HepG2 (cell line): ENCODE measurements around the gene SSBP2. TPM values are rescaled to one million over a fixed set of nuclear protein-coding genes. Genes with fewer than 3 reads are reported as not detected.

Source experiments
- ATAC-seq: fragments of 200-7000 bp; cut with Tn5 transposase; 3 replicates; pipeline ENCODE4 v1.9.1; 2020; ENCODE audit warnings: mild to moderate bottlenecking, moderate library complexity
- BruUV-seq: library from RNA; stranded (reverse); fragments of 400-500 nt; replicated peaks from 2 replicates; lab custom pipeline; 2021; lab: Mats Ljungman, UMichigan
- CTCF ChIA-PET: fragments of 300-600 bp; formaldehyde crosslinking; extraction: SDS; loops from one replicate; lab custom pipeline; 2021; ENCODE audit warnings: low total read pairs, inconsistent platforms, low intra/inter-chr PET ratio; lab: Yijun Ruan, JAX
- POLR2A ChIA-PET: fragments of 350-600 bp; sonication (Branson Sonifier 250); formaldehyde crosslinking; loops from one replicate; lab custom pipeline; 2020; ENCODE audit warnings: antibody characterized with exemption, inconsistent platforms; lab: Yijun Ruan, JAX
- DNase-seq: peaks from one replicate; pipeline ENCODE4 v3.0.0-alpha.2; 2015; ENCODE audit warnings: low spot score
- FAIRE-seq: peaks from 3 replicates; lab custom pipeline; 2011; peaks lifted over from hg19 to GRCh38; lab: Jason Lieb, UNC
- H2AFZ ChIP-seq: one replicate; pipeline ENCODE4 v1.6.1; 2011; ENCODE audit warnings: low read length, inconsistent platforms
- H3K27ac ChIP-seq: fragments of 300-600 bp; 3 replicates; pipeline ENCODE4 v1.8.0; 2011; ENCODE audit warnings: mixed run types, mild to moderate bottlenecking, mixed read lengths, low read length, inconsistent platforms; ENCODE audit not compliant: insufficient read depth; ENCODE audit errors: extremely low read length
- H3K27me3 ChIP-seq, 2 experiments: fragments of 200-600 bp in 1 of 2; 2 replicates in 1 of 2; 3 replicates in 1 of 2; pipeline versions ENCODE4 v1.6.0 to v1.8.0; 2011; ENCODE audit warnings: low read length in 2 of 2, mild to moderate bottlenecking in 2 of 2, moderate library complexity in 2 of 2, inconsistent platforms in 1 of 2; ENCODE audit not compliant: insufficient read depth in 2 of 2, control insufficient read depth in 1 of 2
- H3K36me3 ChIP-seq, 2 experiments: fragments of 200-600 bp in 1 of 2; replicated peaks in 1 of 2; 2 replicates in 1 of 2; 3 replicates in 1 of 2; pipeline versions ENCODE4 v1.5.1 to v1.8.0; 2011; ENCODE audit warnings: low read length in 2 of 2, inconsistent platforms in 1 of 2; ENCODE audit not compliant: insufficient read depth in 2 of 2, control insufficient read depth in 1 of 2
- H3K4me1 ChIP-seq: 2 replicates; pipeline ENCODE4 v1.5.1; 2012; ENCODE audit warnings: low read length, inconsistent platforms; ENCODE audit not compliant: insufficient read depth
- H3K4me2 ChIP-seq: 2 replicates; pipeline ENCODE4 v1.6.0; 2011; ENCODE audit warnings: low read depth, low read length, inconsistent platforms
- H3K4me3 ChIP-seq, 3 experiments: fragments of 200-600 bp in 1 of 3; sonication (generic), shearing (Covaris generic) in 1 of 3; replicated peaks in 1 of 3; 2 replicates each; pipeline ENCODE4 v1.5.1; 2011 to 2016; ENCODE audit warnings: low read length in 3 of 3, inconsistent platforms in 2 of 3, low read depth in 2 of 3, mild to moderate bottlenecking in 2 of 3, control low read depth in 1 of 3, mixed read lengths in 1 of 3; ENCODE audit not compliant: insufficient read depth in 1 of 3
- H3K79me2 ChIP-seq: one replicate; pipeline ENCODE4 v1.6.1; 2011; ENCODE audit warnings: low read length, inconsistent platforms; ENCODE audit not compliant: insufficient read depth
- H3K9ac ChIP-seq: 2 replicates; pipeline ENCODE4 v1.6.0; 2011; ENCODE audit warnings: mild to moderate bottlenecking, low read depth, low read length, inconsistent platforms; ENCODE audit not compliant: insufficient read depth
- H3K9me3 ChIP-seq: 2 replicates; pipeline ENCODE4 v1.5.1; 2012; ENCODE audit warnings: mild to moderate bottlenecking, low read length
- H4K20me1 ChIP-seq: 2 replicates; pipeline ENCODE4 v1.6.0; 2011; ENCODE audit warnings: inconsistent platforms, mild to moderate bottlenecking, low read length, moderate library complexity; ENCODE audit not compliant: insufficient read depth
- GTF2F1 ChIP-seq: fragments of 150-350 bp; IDR thresholded peaks from 2 replicates; pipeline ENCODE4 v1.6.1; 2014; ENCODE audit warnings: low read length
- KLF15 ChIP-seq: sonication (generic); formaldehyde crosslinking; IDR thresholded peaks from 2 replicates; pipeline ENCODE4 v1.8.1; 2023; ENCODE audit warnings: borderline replicate concordance, mild to moderate bottlenecking, inconsistent platforms, missing genetic modification reagents, mixed read lengths
- POGZ ChIP-seq: sonication (generic); formaldehyde crosslinking; IDR thresholded peaks from 2 replicates; pipeline ENCODE4 v1.4.0; 2020; ENCODE audit warnings: mild to moderate bottlenecking, missing genetic modification reagents
- REXO4 ChIP-seq: sonication (generic); formaldehyde crosslinking; IDR thresholded peaks from 2 replicates; pipeline ENCODE4 v1.8.0; 2022; ENCODE audit warnings: missing genetic modification reagents, mild to moderate bottlenecking, borderline replicate concordance
- RFXANK ChIP-seq: IDR thresholded peaks from 2 replicates; pipeline ENCODE4 v1.6.1; 2016
- RORA ChIP-seq: sonication (generic); formaldehyde crosslinking; IDR thresholded peaks from 2 replicates; pipeline ENCODE4 v1.5.0; 2020; ENCODE audit warnings: mild to moderate bottlenecking, missing genetic modification reagents, moderate library complexity
- TARDBP ChIP-seq: sonication (generic); formaldehyde crosslinking; IDR thresholded peaks from 2 replicates; pipeline ENCODE4 v1.8.0; 2022; ENCODE audit warnings: mild to moderate bottlenecking, missing genetic modification reagents
- in situ Hi-C: cut with HindIII; loops from 2 replicates; pipeline ENCODE4 v1.10.0; 2017; ENCODE audit warnings: low pct_unique_long_range_greater_than_20kb; ENCODE audit not compliant: extremely low pct_ligation_motif_present
- intact Hi-C: fragments of 100-400 bp; cut with micrococcal nuclease; formaldehyde crosslinking; loops from one replicate; pipeline ENCODE4 v1.10.0; 2022; ENCODE audit not compliant: unreplicated experiment
- polyA plus RNA-seq, 8 experiments: library from polyadenylated mRNA; depleted of rRNA in 3 of 8; stranded (reverse) in 7 of 8; unstranded in 1 of 8; fragments of >200 nt; fragmentation: Illumina TruSeq in 4 of 8; extraction: Trizol in 4 of 8; gene quantifications; 2 replicates each; pipeline versions ENCODE4 v1.2.1 to v1.2.3, GENCODE V29; 2011 to 2016; ENCODE audit warnings: low read depth in 4 of 8, missing spikeins in 1 of 8, mixed read lengths in 1 of 8; ENCODE audit not compliant: insufficient read depth in 1 of 8
- total RNA-seq, 5 experiments: library from RNA; depleted of rRNA; stranded (reverse); fragments of >200 nt; fragmentation: Illumina TruSeq; extraction: Trizol; gene quantifications; 2 replicates each; pipeline ENCODE4 v1.2.3, GENCODE V29; 2016; ENCODE audit warnings: low read depth in 1 of 5
- TF ChIP-seq, protein P1 (sequence below): sonication (generic); formaldehyde crosslinking; IDR thresholded peaks from 2 replicates; pipeline ENCODE4 v1.4.0; 2020; ENCODE audit warnings: missing genetic modification reagents
- TF ChIP-seq, protein P2 (sequence below): sonication (generic); formaldehyde crosslinking; IDR thresholded peaks from 2 replicates; pipeline ENCODE4 v1.4.0; 2020; ENCODE audit warnings: missing genetic modification reagents
- TF ChIP-seq, protein P3 (sequence below): IDR thresholded peaks from 2 replicates; pipeline ENCODE4 v1.6.1; 2016; ENCODE audit warnings: missing genetic modification reagents, missing compliant biosample characterization
- TF ChIP-seq, protein P4 (sequence below): sonication (generic); formaldehyde crosslinking; IDR thresholded peaks from 2 replicates; pipeline ENCODE4 v1.5.1; 2020; ENCODE audit warnings: missing genetic modification reagents, mild to moderate bottlenecking, borderline replicate concordance
- TF ChIP-seq, protein P5 (sequence below): IDR thresholded peaks from 2 replicates; pipeline ENCODE4 v1.6.1; 2016; ENCODE audit warnings: missing compliant biosample characterization, missing genetic modification reagents, borderline replicate concordance
- TF ChIP-seq, protein P6 (sequence below): sonication (generic); formaldehyde crosslinking; IDR thresholded peaks from 2 replicates; pipeline ENCODE4 v1.5.1; 2020; ENCODE audit warnings: mild to moderate bottlenecking, missing genetic modification reagents, moderate library complexity
- TF ChIP-seq, protein P7 (sequence below): sonication (generic); formaldehyde crosslinking; IDR thresholded peaks from 2 replicates; pipeline ENCODE4; 2020; ENCODE audit warnings: missing genetic modification reagents, mild to moderate bottlenecking, borderline replicate concordance

The SSBP2 gene
- total and polyA plus RNA-seq, 2 of the 13 experiments (the other 11 are each of a cell fraction or from before 2014, with no cell fraction given), result 0.16 TPM; not detected in 1

DNA sequence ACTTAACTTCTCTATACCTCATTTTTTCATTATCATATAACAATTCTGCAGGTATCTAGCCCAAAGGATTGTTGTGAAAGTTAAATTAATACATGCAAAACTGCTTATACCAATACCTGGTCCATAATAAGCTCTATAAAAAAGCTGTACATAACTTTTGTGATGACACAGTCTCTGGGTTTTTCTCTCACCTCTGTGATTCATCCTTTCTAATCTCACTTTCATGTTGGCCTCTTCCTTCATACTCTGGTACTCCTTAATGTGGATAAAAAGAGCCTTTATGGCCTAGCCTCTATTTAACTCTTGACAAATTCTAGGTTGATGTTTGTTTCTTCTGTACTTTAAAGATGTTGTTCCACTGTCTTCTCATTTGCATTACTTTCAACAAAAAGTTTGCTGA lies 194.1 kb downstream of the SSBP2 start:
- Histone ChIP-seq H3K27me3 (no peaks in the 10 kb centered on the region), H3K9ac (no peak overlapping the region), H3K4me3 (no peak overlapping the region), H3K9me3 (no peaks in the 10 kb centered on the region), H3K4me2 (no peak overlapping the region), H3K36me3 (no peaks in the 10 kb centered on the region), H2AFZ (no peak overlapping the region), H3K79me2 (no peaks in the 10 kb centered on the region), H3K27ac (no peak overlapping the region), H3K4me1 (no peaks in the 10 kb centered on the region), H4K20me1 (no peaks in the 10 kb centered on the region)
- ATAC-seq (no peak), FAIRE-seq (no peak), DNase-seq (no peak)
- intact Hi-C loops (no loop called here), in situ Hi-C loops (no loop called here)
- POLR2A ChIA-PET, result no interaction called here
- CTCF ChIA-PET, result no interaction called here
- BruUV-seq, result no TSS peak
- TF ChIP-seq, protein P1, sequence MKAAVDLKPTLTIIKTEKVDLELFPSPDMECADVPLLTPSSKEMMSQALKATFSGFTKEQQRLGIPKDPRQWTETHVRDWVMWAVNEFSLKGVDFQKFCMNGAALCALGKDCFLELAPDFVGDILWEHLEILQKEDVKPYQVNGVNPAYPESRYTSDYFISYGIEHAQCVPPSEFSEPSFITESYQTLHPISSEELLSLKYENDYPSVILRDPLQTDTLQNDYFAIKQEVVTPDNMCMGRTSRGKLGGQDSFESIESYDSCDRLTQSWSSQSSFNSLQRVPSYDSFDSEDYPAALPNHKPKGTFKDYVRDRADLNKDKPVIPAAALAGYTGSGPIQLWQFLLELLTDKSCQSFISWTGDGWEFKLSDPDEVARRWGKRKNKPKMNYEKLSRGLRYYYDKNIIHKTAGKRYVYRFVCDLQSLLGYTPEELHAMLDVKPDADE (CRISPR knock-in tag), result no peak
- TF ChIP-seq RORA (CRISPR knock-in tag) (no peak), GTF2F1 (no peak), REXO4 (CRISPR knock-in tag) (no peak), POGZ (CRISPR knock-in tag) (no peak), TARDBP (CRISPR knock-in tag) (no peak), KLF15 (CRISPR knock-in tag) (no peak), RFXANK (CRISPR knock-in tag) (no peak)
- TF ChIP-seq, protein P2, sequence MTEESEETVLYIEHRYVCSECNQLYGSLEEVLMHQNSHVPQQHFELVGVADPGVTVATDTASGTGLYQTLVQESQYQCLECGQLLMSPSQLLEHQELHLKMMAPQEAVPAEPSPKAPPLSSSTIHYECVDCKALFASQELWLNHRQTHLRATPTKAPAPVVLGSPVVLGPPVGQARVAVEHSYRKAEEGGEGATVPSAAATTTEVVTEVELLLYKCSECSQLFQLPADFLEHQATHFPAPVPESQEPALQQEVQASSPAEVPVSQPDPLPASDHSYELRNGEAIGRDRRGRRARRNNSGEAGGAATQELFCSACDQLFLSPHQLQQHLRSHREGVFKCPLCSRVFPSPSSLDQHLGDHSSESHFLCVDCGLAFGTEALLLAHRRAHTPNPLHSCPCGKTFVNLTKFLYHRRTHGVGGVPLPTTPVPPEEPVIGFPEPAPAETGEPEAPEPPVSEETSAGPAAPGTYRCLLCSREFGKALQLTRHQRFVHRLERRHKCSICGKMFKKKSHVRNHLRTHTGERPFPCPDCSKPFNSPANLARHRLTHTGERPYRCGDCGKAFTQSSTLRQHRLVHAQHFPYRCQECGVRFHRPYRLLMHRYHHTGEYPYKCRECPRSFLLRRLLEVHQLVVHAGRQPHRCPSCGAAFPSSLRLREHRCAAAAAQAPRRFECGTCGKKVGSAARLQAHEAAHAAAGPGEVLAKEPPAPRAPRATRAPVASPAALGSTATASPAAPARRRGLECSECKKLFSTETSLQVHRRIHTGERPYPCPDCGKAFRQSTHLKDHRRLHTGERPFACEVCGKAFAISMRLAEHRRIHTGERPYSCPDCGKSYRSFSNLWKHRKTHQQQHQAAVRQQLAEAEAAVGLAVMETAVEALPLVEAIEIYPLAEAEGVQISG (CRISPR knock-in tag), result no peak
- TF ChIP-seq, protein P3, sequence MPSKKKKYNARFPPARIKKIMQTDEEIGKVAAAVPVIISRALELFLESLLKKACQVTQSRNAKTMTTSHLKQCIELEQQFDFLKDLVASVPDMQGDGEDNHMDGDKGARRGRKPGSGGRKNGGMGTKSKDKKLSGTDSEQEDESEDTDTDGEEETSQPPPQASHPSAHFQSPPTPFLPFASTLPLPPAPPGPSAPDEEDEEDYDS (CRISPR knock-in tag), result no peak
- TF ChIP-seq, protein P4, sequence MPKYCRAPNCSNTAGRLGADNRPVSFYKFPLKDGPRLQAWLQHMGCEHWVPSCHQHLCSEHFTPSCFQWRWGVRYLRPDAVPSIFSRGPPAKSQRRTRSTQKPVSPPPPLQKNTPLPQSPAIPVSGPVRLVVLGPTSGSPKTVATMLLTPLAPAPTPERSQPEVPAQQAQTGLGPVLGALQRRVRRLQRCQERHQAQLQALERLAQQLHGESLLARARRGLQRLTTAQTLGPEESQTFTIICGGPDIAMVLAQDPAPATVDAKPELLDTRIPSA (CRISPR knock-in tag), result no peak
- TF ChIP-seq, protein P5, sequence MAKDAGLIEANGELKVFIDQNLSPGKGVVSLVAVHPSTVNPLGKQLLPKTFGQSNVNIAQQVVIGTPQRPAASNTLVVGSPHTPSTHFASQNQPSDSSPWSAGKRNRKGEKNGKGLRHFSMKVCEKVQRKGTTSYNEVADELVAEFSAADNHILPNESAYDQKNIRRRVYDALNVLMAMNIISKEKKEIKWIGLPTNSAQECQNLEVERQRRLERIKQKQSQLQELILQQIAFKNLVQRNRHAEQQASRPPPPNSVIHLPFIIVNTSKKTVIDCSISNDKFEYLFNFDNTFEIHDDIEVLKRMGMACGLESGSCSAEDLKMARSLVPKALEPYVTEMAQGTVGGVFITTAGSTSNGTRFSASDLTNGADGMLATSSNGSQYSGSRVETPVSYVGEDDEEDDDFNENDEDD (CRISPR knock-in tag), result no peak
- TF ChIP-seq, protein P6, sequence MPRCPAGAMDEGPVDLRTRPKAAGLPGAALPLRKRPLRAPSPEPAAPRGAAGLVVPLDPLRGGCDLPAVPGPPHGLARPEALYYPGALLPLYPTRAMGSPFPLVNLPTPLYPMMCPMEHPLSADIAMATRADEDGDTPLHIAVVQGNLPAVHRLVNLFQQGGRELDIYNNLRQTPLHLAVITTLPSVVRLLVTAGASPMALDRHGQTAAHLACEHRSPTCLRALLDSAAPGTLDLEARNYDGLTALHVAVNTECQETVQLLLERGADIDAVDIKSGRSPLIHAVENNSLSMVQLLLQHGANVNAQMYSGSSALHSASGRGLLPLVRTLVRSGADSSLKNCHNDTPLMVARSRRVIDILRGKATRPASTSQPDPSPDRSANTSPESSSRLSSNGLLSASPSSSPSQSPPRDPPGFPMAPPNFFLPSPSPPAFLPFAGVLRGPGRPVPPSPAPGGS (CRISPR knock-in tag), result no peak
- TF ChIP-seq, protein P7, sequence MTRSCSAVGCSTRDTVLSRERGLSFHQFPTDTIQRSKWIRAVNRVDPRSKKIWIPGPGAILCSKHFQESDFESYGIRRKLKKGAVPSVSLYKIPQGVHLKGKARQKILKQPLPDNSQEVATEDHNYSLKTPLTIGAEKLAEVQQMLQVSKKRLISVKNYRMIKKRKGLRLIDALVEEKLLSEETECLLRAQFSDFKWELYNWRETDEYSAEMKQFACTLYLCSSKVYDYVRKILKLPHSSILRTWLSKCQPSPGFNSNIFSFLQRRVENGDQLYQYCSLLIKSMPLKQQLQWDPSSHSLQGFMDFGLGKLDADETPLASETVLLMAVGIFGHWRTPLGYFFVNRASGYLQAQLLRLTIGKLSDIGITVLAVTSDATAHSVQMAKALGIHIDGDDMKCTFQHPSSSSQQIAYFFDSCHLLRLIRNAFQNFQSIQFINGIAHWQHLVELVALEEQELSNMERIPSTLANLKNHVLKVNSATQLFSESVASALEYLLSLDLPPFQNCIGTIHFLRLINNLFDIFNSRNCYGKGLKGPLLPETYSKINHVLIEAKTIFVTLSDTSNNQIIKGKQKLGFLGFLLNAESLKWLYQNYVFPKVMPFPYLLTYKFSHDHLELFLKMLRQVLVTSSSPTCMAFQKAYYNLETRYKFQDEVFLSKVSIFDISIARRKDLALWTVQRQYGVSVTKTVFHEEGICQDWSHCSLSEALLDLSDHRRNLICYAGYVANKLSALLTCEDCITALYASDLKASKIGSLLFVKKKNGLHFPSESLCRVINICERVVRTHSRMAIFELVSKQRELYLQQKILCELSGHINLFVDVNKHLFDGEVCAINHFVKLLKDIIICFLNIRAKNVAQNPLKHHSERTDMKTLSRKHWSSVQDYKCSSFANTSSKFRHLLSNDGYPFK, result no peak
